ENCODE results near the gene RHO. TPM values are rescaled to one million over a fixed set of nuclear protein-coding genes. Genes with fewer than 3 reads are reported as not detected.

The RHO gene
- total RNA-seq, 1 experiment from 2014 or later: not detected

DNA sequence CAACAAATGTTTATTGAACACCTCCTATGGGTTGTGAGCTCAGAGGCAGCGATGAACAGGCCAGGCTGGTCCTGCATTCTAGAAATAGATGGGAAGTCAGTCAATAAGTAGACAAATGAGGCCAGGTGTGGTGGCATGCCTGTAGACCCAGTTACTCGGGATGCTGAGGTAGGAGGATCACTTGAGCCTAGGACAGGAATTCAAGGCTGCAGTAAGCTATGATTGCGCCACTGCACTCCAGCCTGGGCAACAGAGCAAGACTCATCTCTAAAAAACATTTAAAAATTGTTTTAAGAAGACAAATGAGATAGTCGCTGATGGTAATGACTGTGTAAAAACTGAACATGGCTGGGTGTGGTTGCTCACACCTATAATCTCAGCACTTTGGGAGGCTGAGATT is 4.4 kb upstream of the RHO start:
- Histone ChIP-seq H3K4me3 (no peak overlapping the region), H3K4me1 (no peaks in the 10 kb centered on the region), H3K27ac (no peak overlapping the region), H3K27me3 (no peaks in the 10 kb centered on the region), H3K36me3 (no peaks in the 10 kb centered on the region), H3K9me3 (replicated peaks) (no peaks in the 10 kb centered on the region)
- DNase-seq: no peak

DNA sequence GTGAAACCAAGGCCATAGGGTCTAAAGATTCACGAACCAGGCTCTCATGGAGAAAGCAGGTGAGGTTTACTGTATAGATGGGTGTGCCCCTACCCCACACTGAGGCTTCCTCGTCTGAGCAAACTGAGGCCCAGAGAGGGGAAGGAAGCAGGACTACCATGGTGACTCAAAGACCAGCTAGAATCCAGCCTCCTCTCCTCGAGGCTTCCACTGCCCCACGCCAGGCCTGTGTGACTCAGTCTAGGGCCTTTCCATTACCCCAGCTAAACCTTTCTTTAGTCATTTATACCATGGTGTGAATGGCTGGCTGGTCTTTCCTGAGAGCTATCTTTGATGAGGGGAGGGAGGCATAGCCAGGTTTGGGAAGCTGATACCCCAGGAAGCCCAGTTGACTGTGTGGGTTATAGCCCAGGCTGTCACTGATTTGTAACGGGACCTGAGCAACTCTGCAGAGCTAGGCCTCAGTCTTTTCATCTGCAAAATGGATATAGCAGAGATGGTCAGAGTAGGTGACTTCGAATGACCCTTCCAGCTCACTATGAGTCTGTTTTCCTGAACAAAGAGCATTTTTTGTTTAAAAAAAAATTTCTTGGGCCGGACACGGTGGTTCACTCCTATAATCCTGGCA is 3.0 kb upstream of the RHO start:
- H3K27ac ChIP-seq: no peak overlapping the region
- no peaks in the 10 kb centered on the region for H3K27me3 ChIP-seq
- H3K9me3 ChIP-seq (replicated peaks): no peaks in the 10 kb centered on the region
- no peak overlapping the region for H3K4me3 ChIP-seq
- no peaks in the 10 kb centered on the region for H3K36me3 ChIP-seq
- no peak for DNase-seq
- H3K4me1 ChIP-seq: no peaks in the 10 kb centered on the region

DNA sequence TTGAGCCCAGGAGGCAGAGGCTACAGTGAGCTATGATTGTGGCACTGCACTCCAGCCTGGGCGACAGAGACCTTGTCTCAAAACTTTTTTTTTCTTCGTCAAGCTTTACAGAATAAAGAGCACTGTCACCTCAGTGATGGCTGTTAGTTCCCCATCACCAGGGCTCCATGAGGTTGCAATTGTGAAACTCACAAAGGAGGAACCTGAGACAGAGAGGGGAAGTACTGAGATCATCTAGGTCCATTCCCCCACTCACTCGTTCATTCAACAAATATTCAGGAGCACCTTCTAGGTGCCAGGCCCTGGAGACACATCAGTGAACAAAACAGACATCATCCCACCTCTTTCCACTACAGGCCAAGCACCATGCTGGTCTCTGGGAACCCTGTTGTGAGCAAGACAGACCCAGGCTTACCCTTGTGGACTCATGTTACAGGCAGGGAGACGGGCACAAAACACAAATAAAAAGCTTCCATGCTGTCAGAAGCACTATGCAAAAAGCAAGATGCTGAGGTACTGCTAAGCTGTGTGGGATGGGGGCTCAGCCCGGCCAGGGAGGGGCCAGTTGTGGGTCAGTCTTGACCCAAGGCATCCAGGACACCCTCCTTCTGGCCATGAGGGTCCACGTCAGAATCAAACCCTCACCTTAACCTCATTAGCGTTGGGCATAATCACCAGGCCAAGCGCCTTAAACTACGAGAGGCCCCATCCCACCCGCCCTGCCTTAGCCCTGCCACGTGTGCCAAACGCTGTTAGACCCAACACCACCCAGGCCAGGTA is 2.1 kb upstream of the RHO start:
- no peaks in the 10 kb centered on the region for H3K4me1 ChIP-seq
- H3K27ac ChIP-seq: no peak overlapping the region
- H3K36me3 ChIP-seq: no peaks in the 10 kb centered on the region
- no peaks in the 10 kb centered on the region for H3K9me3 ChIP-seq (replicated peaks)
- H3K4me3 ChIP-seq: no peak overlapping the region
- DNase-seq: no peak
- no peaks in the 10 kb centered on the region for H3K27me3 ChIP-seq

DNA sequence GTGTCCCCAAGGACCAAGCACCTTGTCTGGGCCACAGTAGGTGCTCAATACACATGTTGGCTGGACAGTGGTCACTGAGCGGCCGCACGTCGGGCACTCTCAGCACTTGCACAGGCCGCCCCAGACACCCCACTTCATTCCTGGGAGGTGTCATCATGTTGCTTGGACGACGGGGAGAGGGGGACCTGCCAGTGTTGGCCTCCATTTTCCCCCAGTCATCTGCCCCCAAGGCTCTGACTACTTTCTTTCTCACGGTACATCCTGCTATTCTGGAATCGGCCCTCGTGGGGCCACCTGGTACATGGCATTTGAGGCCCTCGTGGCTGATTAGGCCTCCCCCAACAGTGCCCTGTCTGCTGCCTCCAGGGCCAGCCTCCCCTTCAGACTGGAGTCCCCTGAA is 1.2 kb upstream of the RHO start:
- Histone ChIP-seq H3K4me3 (no peak overlapping the region), H3K27ac (no peak overlapping the region), H3K4me1 (no peaks in the 10 kb centered on the region), H3K36me3 (no peaks in the 10 kb centered on the region), H3K27me3 (no peaks in the 10 kb centered on the region), H3K9me3 (replicated peaks) (no peaks in the 10 kb centered on the region)
- no peak for DNase-seq

DNA sequence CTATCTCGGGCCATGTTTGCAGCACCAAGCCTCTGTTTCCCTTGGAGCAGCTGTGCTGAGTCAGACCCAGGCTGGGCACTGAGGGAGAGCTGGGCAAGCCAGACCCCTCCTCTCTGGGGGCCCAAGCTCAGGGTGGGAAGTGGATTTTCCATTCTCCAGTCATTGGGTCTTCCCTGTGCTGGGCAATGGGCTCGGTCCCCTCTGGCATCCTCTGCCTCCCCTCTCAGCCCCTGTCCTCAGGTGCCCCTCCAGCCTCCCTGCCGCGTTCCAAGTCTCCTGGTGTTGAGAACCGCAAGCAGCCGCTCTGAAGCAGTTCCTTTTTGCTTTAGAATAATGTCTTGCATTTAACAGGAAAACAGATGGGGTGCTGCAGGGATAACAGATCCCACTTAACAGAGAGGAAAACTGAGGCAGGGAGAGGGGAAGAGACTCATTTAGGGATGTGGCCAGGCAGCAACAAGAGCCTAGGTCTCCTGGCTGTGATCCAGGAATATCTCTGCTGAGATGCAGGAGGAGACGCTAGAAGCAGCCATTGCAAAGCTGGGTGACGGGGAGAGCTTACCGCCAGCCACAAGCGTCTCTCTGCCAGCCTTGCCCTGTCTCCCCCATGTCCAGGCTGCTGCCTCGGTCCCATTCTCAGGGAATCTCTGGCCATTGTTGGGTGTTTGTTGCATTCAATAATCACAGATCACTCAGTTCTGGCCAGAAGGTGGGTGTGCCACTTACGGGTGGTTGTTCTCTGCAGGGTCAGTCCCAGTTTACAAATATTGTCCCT is 1.2 kb downstream of the RHO start:
- Histone ChIP-seq H3K27me3 (no peaks in the 10 kb centered on the region), H3K36me3 (no peaks in the 10 kb centered on the region), H3K9me3 (replicated peaks) (no peaks in the 10 kb centered on the region), H3K27ac (no peak overlapping the region), H3K4me3 (no peak overlapping the region), H3K4me1 (no peaks in the 10 kb centered on the region)
- no peak for DNase-seq

DNA sequence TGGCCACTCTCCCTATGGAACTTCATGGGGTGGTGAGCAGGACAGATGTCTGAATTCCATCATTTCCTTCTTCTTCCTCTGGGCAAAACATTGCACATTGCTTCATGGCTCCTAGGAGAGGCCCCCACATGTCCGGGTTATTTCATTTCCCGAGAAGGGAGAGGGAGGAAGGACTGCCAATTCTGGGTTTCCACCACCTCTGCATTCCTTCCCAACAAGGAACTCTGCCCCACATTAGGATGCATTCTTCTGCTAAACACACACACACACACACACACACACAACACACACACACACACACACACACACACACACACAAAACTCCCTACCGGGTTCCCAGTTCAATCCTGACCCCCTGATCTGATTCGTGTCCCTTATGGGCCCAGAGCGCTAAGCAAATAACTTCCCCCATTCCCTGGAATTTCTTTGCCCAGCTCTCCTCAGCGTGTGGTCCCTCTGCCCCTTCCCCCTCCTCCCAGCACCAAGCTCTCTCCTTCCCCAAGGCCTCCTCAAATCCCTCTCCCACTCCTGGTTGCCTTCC is 1.9 kb downstream of the RHO start:
- H3K4me3 ChIP-seq: no peak overlapping the region
- H3K9me3 ChIP-seq (replicated peaks): no peaks in the 10 kb centered on the region
- no peaks in the 10 kb centered on the region for H3K36me3 ChIP-seq
- DNase-seq: no peak
- no peaks in the 10 kb centered on the region for H3K27me3 ChIP-seq
- no peak overlapping the region for H3K27ac ChIP-seq
- no peaks in the 10 kb centered on the region for H3K4me1 ChIP-seq

DNA sequence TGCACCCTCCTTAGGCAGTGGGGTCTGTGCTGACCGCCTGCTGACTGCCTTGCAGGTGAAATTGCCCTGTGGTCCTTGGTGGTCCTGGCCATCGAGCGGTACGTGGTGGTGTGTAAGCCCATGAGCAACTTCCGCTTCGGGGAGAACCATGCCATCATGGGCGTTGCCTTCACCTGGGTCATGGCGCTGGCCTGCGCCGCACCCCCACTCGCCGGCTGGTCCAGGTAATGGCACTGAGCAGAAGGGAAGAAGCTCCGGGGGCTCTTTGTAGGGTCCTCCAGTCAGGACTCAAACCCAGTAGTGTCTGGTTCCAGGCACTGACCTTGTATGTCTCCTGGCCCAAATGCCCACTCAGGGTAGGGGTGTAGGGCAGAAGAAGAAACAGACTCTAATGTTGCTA is 2.4 kb downstream of the RHO start:
- H3K36me3 ChIP-seq: no peaks in the 10 kb centered on the region
- no peak overlapping the region for H3K27ac ChIP-seq
- H3K9me3 ChIP-seq (replicated peaks): no peaks in the 10 kb centered on the region
- no peak overlapping the region for H3K4me3 ChIP-seq
- H3K4me1 ChIP-seq: no peaks in the 10 kb centered on the region
- no peak for DNase-seq
- no peaks in the 10 kb centered on the region for H3K27me3 ChIP-seq

DNA sequence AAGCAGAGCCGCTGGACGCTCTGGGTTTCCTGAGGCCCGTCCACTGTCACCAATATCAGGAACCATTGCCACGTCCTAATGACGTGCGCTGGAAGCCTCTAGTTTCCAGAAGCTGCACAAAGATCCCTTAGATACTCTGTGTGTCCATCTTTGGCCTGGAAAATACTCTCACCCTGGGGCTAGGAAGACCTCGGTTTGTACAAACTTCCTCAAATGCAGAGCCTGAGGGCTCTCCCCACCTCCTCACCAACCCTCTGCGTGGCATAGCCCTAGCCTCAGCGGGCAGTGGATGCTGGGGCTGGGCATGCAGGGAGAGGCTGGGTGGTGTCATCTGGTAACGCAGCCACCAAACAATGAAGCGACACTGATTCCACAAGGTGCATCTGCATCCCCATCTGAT is 3.3 kb downstream of the RHO start:
- Histone ChIP-seq H3K9me3 (replicated peaks) (no peaks in the 10 kb centered on the region), H3K36me3 (no peaks in the 10 kb centered on the region), H3K27me3 (no peaks in the 10 kb centered on the region), H3K4me3 (no peak overlapping the region), H3K4me1 (no peaks in the 10 kb centered on the region), H3K27ac (no peak overlapping the region)
- DNase-seq: no peak

DNA sequence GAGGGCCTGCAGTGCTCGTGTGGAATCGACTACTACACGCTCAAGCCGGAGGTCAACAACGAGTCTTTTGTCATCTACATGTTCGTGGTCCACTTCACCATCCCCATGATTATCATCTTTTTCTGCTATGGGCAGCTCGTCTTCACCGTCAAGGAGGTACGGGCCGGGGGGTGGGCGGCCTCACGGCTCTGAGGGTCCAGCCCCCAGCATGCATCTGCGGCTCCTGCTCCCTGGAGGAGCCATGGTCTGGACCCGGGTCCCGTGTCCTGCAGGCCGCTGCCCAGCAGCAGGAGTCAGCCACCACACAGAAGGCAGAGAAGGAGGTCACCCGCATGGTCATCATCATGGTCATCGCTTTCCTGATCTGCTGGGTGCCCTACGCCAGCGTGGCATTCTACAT is 3.8 kb downstream of the RHO start:
- H3K9me3 ChIP-seq (replicated peaks): no peaks in the 10 kb centered on the region
- H3K27me3 ChIP-seq: no peaks in the 10 kb centered on the region
- H3K36me3 ChIP-seq: no peaks in the 10 kb centered on the region
- H3K4me1 ChIP-seq: no peaks in the 10 kb centered on the region
- no peak for DNase-seq
- H3K27ac ChIP-seq: no peak overlapping the region
- no peak overlapping the region for H3K4me3 ChIP-seq

DNA sequence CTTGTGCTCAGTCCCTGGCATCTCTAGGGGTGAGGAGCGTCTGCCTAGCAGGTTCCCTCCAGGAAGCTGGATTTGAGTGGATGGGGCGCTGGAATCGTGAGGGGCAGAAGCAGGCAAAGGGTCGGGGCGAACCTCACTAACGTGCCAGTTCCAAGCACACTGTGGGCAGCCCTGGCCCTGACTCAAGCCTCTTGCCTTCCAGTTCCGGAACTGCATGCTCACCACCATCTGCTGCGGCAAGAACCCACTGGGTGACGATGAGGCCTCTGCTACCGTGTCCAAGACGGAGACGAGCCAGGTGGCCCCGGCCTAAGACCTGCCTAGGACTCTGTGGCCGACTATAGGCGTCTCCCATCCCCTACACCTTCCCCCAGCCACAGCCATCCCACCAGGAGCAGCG is 5.0 kb downstream of the RHO start:
- no peaks in the 10 kb centered on the region for H3K4me1 ChIP-seq
- H3K27ac ChIP-seq: no peak overlapping the region
- H3K9me3 ChIP-seq (replicated peaks): no peaks in the 10 kb centered on the region
- no peaks in the 10 kb centered on the region for H3K27me3 ChIP-seq
- no peak for DNase-seq
- no peaks in the 10 kb centered on the region for H3K36me3 ChIP-seq
- H3K4me3 ChIP-seq: no peak overlapping the region

DNA sequence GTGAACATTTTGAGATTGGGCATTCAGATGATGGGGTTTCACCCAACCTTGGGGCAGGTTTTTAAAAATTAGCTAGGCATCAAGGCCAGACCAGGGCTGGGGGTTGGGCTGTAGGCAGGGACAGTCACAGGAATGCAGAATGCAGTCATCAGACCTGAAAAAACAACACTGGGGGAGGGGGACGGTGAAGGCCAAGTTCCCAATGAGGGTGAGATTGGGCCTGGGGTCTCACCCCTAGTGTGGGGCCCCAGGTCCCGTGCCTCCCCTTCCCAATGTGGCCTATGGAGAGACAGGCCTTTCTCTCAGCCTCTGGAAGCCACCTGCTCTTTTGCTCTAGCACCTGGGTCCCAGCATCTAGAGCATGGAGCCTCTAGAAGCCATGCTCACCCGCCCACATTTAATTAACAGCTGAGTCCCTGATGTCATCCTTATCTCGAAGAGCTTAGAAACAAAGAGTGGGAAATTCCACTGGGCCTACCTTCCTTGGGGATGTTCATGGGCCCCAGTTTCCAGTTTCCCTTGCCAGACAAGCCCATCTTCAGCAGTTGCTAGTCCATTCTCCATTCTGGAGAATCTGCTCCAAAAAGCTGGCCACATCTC is 6.1 kb downstream of the RHO start:
- Histone ChIP-seq H3K27me3 (no peaks in the 10 kb centered on the region), H3K36me3 (no peaks in the 10 kb centered on the region), H3K4me3 (no peak overlapping the region), H3K9me3 (replicated peaks) (no peaks in the 10 kb centered on the region), H3K4me1 (peaks cover 3% of the 10 kb centered on the region; the same call in 1 of the 2 replicates), H3K27ac (no peak overlapping the region)
- no peak for DNase-seq

DNA sequence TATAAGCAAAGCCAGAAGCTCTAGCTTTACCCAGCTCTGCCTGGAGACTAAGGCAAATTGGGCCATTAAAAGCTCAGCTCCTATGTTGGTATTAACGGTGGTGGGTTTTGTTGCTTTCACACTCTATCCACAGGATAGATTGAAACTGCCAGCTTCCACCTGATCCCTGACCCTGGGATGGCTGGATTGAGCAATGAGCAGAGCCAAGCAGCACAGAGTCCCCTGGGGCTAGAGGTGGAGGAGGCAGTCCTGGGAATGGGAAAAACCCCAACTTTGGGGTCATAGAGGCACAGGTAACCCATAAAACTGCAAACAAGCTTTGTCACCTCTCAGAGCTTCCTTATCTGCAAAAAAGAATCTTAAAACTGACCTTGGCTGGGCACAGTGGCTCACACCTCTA is 6.6 kb downstream of the RHO start:
- H3K4me3 ChIP-seq: no peak overlapping the region
- H3K9me3 ChIP-seq (replicated peaks): no peaks in the 10 kb centered on the region
- no peaks in the 10 kb centered on the region for H3K36me3 ChIP-seq
- H3K27ac ChIP-seq: no peak overlapping the region
- H3K27me3 ChIP-seq: no peaks in the 10 kb centered on the region
- DNase-seq: no peak
- peaks cover 3% of the 10 kb centered on the region; the same call in 1 of the 2 replicates for H3K4me1 ChIP-seq

DNA sequence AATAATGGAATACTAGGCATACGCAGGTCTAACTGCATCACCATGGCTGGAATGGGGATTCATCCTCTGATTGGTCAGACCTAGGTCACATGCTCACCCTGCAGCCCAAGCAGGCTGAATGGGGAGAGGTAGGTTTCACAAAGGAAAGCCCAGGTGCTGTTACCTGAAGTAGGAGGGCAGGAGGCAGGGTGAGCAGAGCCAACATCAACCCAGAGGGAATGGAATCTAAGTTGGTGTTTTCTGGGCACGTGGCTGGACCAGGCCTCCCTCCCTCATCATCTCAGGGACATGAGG is 7.9 kb downstream of the RHO start:
- Histone ChIP-seq H3K27ac (no peak overlapping the region), H3K4me1 (peaks cover 3% of the 10 kb centered on the region; the same call in 1 of the 2 replicates), H3K36me3 (no peaks in the 10 kb centered on the region), H3K27me3 (no peaks in the 10 kb centered on the region), H3K4me3 (no peak overlapping the region), H3K9me3 (replicated peaks) (no peaks in the 10 kb centered on the region)
- no peak for DNase-seq

DNA sequence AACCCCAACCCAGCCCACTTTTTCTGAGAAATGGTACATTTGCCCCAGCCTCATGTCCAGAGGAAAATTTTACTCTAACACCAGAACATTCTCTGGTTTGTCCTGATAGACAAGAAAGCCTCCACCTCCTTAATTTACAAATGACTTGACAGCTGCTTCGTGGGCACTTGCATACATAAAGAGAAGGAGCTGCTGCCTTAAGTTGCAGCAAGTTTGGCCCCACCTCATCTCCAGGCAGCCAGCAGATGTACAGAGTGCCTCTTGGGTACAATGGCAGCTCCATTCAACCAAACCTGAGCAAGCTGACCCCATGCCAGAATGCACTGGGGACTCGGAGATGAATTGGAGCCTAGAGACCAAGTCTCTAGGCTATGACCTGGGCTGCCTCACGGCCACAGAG is 8.4 kb downstream of the RHO start:
- H3K9me3 ChIP-seq (replicated peaks): no peaks in the 10 kb centered on the region
- H3K4me1 ChIP-seq: peaks cover 3% of the 10 kb centered on the region; the same call in 1 of the 2 replicates
- no peak overlapping the region for H3K27ac ChIP-seq
- H3K27me3 ChIP-seq: no peaks in the 10 kb centered on the region
- H3K36me3 ChIP-seq: no peaks in the 10 kb centered on the region
- no peak overlapping the region for H3K4me3 ChIP-seq
- no peak for DNase-seq

DNA sequence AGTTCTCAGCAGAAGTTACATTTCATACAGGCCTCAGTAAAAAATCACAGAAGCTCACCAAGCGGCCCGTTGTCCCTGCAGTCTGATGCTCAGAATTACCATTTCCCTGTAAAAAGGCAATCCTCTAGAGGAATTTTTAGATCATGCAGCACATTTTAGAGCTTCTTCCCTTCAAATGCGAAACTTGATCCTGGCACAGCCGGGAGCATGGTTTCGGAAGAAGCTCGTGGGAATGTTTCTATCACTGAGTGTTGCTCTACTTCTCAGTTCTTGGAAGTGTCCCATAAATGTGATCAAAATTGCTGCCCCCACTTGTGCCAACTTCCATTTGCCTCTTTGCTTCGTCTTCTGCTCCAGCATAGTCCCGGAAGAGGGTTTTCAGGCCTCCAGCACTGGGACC is 10.8 kb downstream of the RHO start:
- no peak overlapping the region for H3K27ac ChIP-seq
- no peaks in the 10 kb centered on the region for H3K9me3 ChIP-seq (replicated peaks)
- H3K4me3 ChIP-seq: no peak overlapping the region
- no peak for DNase-seq
- H3K27me3 ChIP-seq: no peaks in the 10 kb centered on the region
- H3K36me3 ChIP-seq: no peaks in the 10 kb centered on the region
- peaks cover 3% of the 10 kb centered on the region; the same call in 1 of the 2 replicates for H3K4me1 ChIP-seq

Data from SJCRH30 (cell line).